Lower leg skin (tissue), 3 donors: ENCODE results near the gene PABPC1L.

ENCODE experiments used
- POLR2A ChIP-seq, 2 donors: fragments of 450-650 bp; IDR thresholded peaks; one replicate each; pipeline ENCODE4 v1.6.1; 2016 to 2017; ENCODE audit warnings: antibody characterized with exemption in 2 of 2, mild to moderate bottlenecking in 1 of 2, moderate library complexity in 1 of 2
- TF ChIP-seq, protein P1 (sequence below), 3 donors: fragments of 450-650 bp; IDR thresholded peaks; one replicate each; pipeline ENCODE4 v1.5.1; 2016; ENCODE audit warnings: antibody characterized with exemption in 3 of 3, mild to moderate bottlenecking in 3 of 3, moderate library complexity in 2 of 3

DNA sequence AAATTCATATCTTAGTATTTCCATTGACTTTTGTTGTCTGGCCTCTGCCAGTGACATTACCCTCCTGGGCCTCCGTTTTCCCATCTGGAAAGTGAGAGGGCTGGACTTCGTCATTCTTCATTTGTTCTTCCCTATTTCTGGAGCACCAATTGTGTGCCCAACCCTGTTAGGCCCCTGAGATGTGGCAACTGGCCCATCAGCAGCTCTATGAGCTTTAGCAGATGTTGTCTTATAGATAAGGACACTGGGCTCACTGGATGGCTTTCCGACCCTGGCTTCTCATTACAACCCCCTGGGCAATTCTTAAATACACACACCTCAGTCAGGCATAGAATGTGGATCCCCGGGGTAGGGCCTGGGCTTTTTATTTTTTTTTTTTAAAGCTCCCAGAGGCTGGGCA lies 14.7 kb downstream of the PABPC1L start:
- TF ChIP-seq POLR2A (IDR thresholded peaks at IDR 0.05) = no peak
- TF ChIP-seq, protein P1, sequence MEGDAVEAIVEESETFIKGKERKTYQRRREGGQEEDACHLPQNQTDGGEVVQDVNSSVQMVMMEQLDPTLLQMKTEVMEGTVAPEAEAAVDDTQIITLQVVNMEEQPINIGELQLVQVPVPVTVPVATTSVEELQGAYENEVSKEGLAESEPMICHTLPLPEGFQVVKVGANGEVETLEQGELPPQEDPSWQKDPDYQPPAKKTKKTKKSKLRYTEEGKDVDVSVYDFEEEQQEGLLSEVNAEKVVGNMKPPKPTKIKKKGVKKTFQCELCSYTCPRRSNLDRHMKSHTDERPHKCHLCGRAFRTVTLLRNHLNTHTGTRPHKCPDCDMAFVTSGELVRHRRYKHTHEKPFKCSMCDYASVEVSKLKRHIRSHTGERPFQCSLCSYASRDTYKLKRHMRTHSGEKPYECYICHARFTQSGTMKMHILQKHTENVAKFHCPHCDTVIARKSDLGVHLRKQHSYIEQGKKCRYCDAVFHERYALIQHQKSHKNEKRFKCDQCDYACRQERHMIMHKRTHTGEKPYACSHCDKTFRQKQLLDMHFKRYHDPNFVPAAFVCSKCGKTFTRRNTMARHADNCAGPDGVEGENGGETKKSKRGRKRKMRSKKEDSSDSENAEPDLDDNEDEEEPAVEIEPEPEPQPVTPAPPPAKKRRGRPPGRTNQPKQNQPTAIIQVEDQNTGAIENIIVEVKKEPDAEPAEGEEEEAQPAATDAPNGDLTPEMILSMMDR (IDR thresholded peaks at IDR 0.05) = no peak
